Activated T-cell treated with anti-CD3 and anti-CD28 coated beads for 48 hours (primary cell): Measurements from ENCODE around the gene NRG3.

Experiments
- DNase-seq: peaks from one replicate; pipeline ENCODE4 v3.0.0-alpha.2; 2020; ENCODE audit warnings: low read depth

The NRG3 gene

GRCh38 chr10:81874875-81875466 lies at the start of gene NRG3:
Gene NRG3 (plus strand): TSS chr10:81875194.
- DNase-seq: no peak

GRCh38 chr10:81828251-81828650 lies 46.7 kb upstream of the NRG3 start:
- no peak for DNase-seq

- DNase-seq: no peak
Observed at GRCh38 chr10:81831060-81831459, 43.9 kb upstream of the NRG3 start.

GRCh38 chr10:81838950-81839349 lies 36.0 kb upstream of the NRG3 start:
- DNase-seq: no peak

GRCh38 chr10:81843042-81843441 lies 32.0 kb upstream of the NRG3 start:
- no peak for DNase-seq

- DNase-seq: no peak
Observed at GRCh38 chr10:81847675-81848074, 27.3 kb upstream of the NRG3 start.

GRCh38 chr10:81848514-81848913 lies 26.5 kb upstream of the NRG3 start:
- DNase-seq: no peak

- no peak for DNase-seq
Observed at GRCh38 chr10:81848931-81849330, 26.1 kb upstream of the NRG3 start.

GRCh38 chr10:81862596-81862995 lies 12.4 kb upstream of the NRG3 start:
- no peak for DNase-seq

- DNase-seq: no peak
Observed at GRCh38 chr10:81863771-81864170, 11.2 kb upstream of the NRG3 start.

GRCh38 chr10:81865581-81865980 lies 9.4 kb upstream of the NRG3 start:
- DNase-seq: no peak

- no peak for DNase-seq
Observed at GRCh38 chr10:81866753-81867152, 8.2 kb upstream of the NRG3 start.

GRCh38 chr10:81870472-81870871 lies 4.5 kb upstream of the NRG3 start:
- DNase-seq: no peak

GRCh38 chr10:81871558-81871957 lies 3.4 kb upstream of the NRG3 start:
- DNase-seq: no peak

GRCh38 chr10:81872206-81872862 lies 2.7 kb upstream of the NRG3 start:
- no peak for DNase-seq

- DNase-seq: no peak
Observed at GRCh38 chr10:81873231-81873931, 1.6 kb upstream of the NRG3 start.

- DNase-seq: peak; percentile 7
Observed at GRCh38 chr10:81873932-81874816, 820 bp upstream of the NRG3 start.

- no peak for DNase-seq
Observed at GRCh38 chr10:81875467-81876252, 666 bp downstream of the NRG3 start.

GRCh38 chr10:81876253-81877077 lies 1.5 kb downstream of the NRG3 start:
- no peak for DNase-seq

- DNase-seq: no peak
Observed at GRCh38 chr10:81877596-81877995, 2.6 kb downstream of the NRG3 start.

GRCh38 chr10:81882011-81882410 lies 7.0 kb downstream of the NRG3 start:
- DNase-seq: no peak
